Trophoblast cell (in vitro differentiated cells and primary cell): ENCODE data around the gene TFAM.

Source experiments
- DNase-seq, 2 donors: peaks; one replicate each; pipeline ENCODE4 v3.0.0-alpha.2; 2016
- H2AFZ ChIP-seq: 2 replicates; pipeline ENCODE4 v1.6.1; 2013; ENCODE audit warnings: low read length, moderate library complexity, mild to moderate bottlenecking; ENCODE audit not compliant: insufficient read depth, poor library complexity
- H2AK5ac ChIP-seq: 2 replicates; pipeline ENCODE4 v1.6.1; 2013; ENCODE audit warnings: mild to moderate bottlenecking, low read length
- H2BK120ac ChIP-seq: 2 replicates; pipeline ENCODE4 v1.6.1; 2013; ENCODE audit warnings: low read length, mild to moderate bottlenecking, moderate library complexity; ENCODE audit not compliant: insufficient read depth, poor library complexity
- H2BK12ac ChIP-seq: 2 replicates; pipeline ENCODE4 v1.6.1; 2013; ENCODE audit warnings: mild to moderate bottlenecking, low read length, moderate library complexity
- H2BK5ac ChIP-seq: 2 replicates; pipeline ENCODE4 v1.6.1; 2013; ENCODE audit warnings: low read length, low read depth, moderate library complexity, mild to moderate bottlenecking; ENCODE audit not compliant: poor library complexity
- H3K14ac ChIP-seq: 2 replicates; pipeline ENCODE4 v1.6.1; 2013; ENCODE audit warnings: mild to moderate bottlenecking, low read length
- H3K18ac ChIP-seq: 2 replicates; pipeline ENCODE4 v1.6.1; 2013; ENCODE audit warnings: mild to moderate bottlenecking, low read length
- H3K23ac ChIP-seq: 2 replicates; pipeline ENCODE4 v1.6.1; 2013; ENCODE audit warnings: low read length
- H3K27ac ChIP-seq: 2 replicates; pipeline ENCODE4 v1.5.1; 2013; ENCODE audit warnings: low read depth, mild to moderate bottlenecking, inconsistent platforms, low read length, moderate library complexity
- H3K27me3 ChIP-seq: 2 replicates; pipeline ENCODE4 v1.6.1; 2013; ENCODE audit warnings: inconsistent platforms, mild to moderate bottlenecking, low read length, moderate library complexity; ENCODE audit not compliant: insufficient read depth
- H3K36me3 ChIP-seq, 2 experiments: 1 replicate in 1 of 2; 2 replicates in 1 of 2; pipeline ENCODE4 v1.6.1; 2013; ENCODE audit warnings: low read length in 2 of 2, mild to moderate bottlenecking in 2 of 2, moderate library complexity in 1 of 2; ENCODE audit not compliant: insufficient read depth in 2 of 2, control insufficient read depth in 1 of 2
- H3K4ac ChIP-seq: 2 replicates; pipeline ENCODE4 v1.6.1; 2013; ENCODE audit warnings: low read depth, mild to moderate bottlenecking, low read length, moderate library complexity
- H3K4me1 ChIP-seq, 2 experiments: 1 replicate in 1 of 2; 2 replicates in 1 of 2; pipeline ENCODE4 v1.6.1; 2013; ENCODE audit warnings: low read length in 2 of 2, mild to moderate bottlenecking in 2 of 2, moderate library complexity in 1 of 2; ENCODE audit not compliant: insufficient read depth in 2 of 2, control insufficient read depth in 1 of 2
- H3K4me2 ChIP-seq: 2 replicates; pipeline ENCODE4 v1.6.1; 2013; ENCODE audit warnings: inconsistent platforms, mild to moderate bottlenecking, low read length, moderate library complexity
- H3K4me3 ChIP-seq: 2 replicates; pipeline ENCODE4 v1.5.1; 2013; ENCODE audit warnings: mild to moderate bottlenecking, low read depth, low read length, inconsistent platforms
- H3K79me1 ChIP-seq: one replicate; pipeline ENCODE4 v1.6.1; 2013; ENCODE audit warnings: low read length
- H3K79me2 ChIP-seq: 2 replicates; pipeline ENCODE4 v1.6.1; 2013; ENCODE audit warnings: low read length, mild to moderate bottlenecking; ENCODE audit not compliant: control insufficient read depth, insufficient read depth, poor library complexity
- H3K9ac ChIP-seq: 2 replicates; pipeline ENCODE4 v1.6.1; 2013; ENCODE audit warnings: mild to moderate bottlenecking, low read length
- H3K9me3 ChIP-seq: 2 replicates; pipeline ENCODE4 v1.6.1; 2013; ENCODE audit warnings: low read depth, mild to moderate bottlenecking, control low read depth, inconsistent platforms, low read length; ENCODE audit not compliant: insufficient read depth
- H4K12ac ChIP-seq: 2 replicates; pipeline ENCODE4 v1.6.1; 2013; ENCODE audit warnings: low read depth, mild to moderate bottlenecking, low read length, moderate library complexity
- H4K8ac ChIP-seq: 2 replicates; pipeline ENCODE4 v1.6.1; 2013; ENCODE audit warnings: low read depth, mild to moderate bottlenecking, low read length, moderate library complexity
- H4K91ac ChIP-seq: one replicate; pipeline ENCODE4 v1.6.1; 2013; ENCODE audit warnings: low read depth, mild to moderate bottlenecking, low read length, moderate library complexity
- WGBS: extraction: QIAGEN DNeasy Blood & Tissue Kit; methylation state at CpG from one replicate; pipeline ENCODE4 v1.1.7; 2013; ENCODE audit warnings: missing lambda C conversion rate; ENCODE audit not compliant: insufficient read length, insufficient coverage; ENCODE audit errors: extremely low coverage; 5-methylcytosine and 5-hydroxymethylcytosine counted together

The TFAM gene

DNA sequence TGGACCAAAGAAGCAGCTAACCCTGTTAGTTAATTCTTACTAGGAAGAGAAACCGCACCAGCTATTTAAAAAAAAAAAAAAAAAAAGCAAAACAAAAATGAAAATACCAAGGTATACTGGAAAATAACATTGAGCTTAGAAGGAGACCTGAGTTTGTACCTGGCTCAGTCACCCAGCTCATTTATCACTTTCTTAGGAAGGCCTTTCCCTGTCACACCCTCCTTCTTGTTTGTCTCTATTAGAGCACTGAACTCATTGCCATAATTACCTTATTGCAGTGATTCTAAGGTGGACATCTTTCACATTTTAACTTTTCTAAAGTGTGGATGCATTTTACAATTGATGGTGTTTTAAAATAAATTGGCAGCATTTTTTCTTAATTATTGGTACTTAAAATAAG, 26.3 kb upstream of the TFAM start:
- Histone ChIP-seq H3K18ac (no peak overlapping the region), H3K4ac (no peak overlapping the region), H4K91ac (no peak overlapping the region), H2AK5ac (no peak overlapping the region), H3K79me2 (no peaks in the 10 kb centered on the region), H4K12ac (no peak overlapping the region), H3K4me1 (peaks cover 2 to 3% of the 10 kb centered on the region in 2 experiments), H3K9ac (no peak overlapping the region), H2BK5ac (no peak overlapping the region), H3K4me2 (no peak overlapping the region), H3K36me3 (no peaks in the 10 kb centered on the region), H3K23ac (no peak overlapping the region), H3K27me3 (no peaks in the 10 kb centered on the region), H3K4me3 (no peak overlapping the region), H4K8ac (no peak overlapping the region), H2BK12ac (no peak overlapping the region), H2AFZ (no peak overlapping the region), H2BK120ac (no peak overlapping the region), H3K27ac (no peak overlapping the region), H3K14ac (no peak overlapping the region), H3K79me1 (no peaks in the 10 kb centered on the region), H3K9me3 (no peaks in the 10 kb centered on the region)
- no peak for DNase-seq
- no CpG with 5 or more reads among the region's 1 CpG for WGBS

DNA sequence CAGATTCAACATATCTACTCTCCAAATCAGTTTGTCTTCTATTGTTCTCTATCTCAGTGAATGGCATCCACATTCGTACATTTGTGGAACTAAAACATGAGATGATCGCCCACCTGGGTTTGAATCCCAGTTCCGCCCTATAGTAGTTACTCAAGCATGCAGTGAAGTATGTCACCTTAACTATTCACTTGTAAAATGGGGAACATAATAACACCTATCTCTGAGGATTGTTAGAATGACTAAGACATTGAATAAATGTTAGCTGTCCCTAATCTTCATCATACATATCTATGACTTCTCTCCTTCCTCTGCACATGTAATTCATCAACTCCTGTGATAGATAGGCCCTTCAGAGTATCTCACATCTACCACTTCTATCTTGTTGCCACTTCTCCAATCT, 25.7 kb upstream of the TFAM start:
- Histone ChIP-seq H2AK5ac (no peak overlapping the region), H3K4me1 (peaks cover 2 to 3% of the 10 kb centered on the region in 2 experiments), H3K27ac (no peak overlapping the region), H3K4me3 (no peak overlapping the region), H2AFZ (no peak overlapping the region), H4K8ac (no peak overlapping the region), H3K18ac (no peak overlapping the region), H3K9me3 (no peaks in the 10 kb centered on the region), H3K36me3 (no peaks in the 10 kb centered on the region), H3K9ac (no peak overlapping the region), H3K14ac (no peak overlapping the region), H3K27me3 (no peaks in the 10 kb centered on the region), H4K12ac (no peak overlapping the region), H3K4ac (no peak overlapping the region), H2BK12ac (no peak overlapping the region), H4K91ac (no peak overlapping the region), H2BK5ac (no peak overlapping the region), H3K4me2 (no peak overlapping the region), H2BK120ac (no peak overlapping the region), H3K79me2 (no peaks in the 10 kb centered on the region), H3K23ac (no peak overlapping the region), H3K79me1 (no peaks in the 10 kb centered on the region)
- DNase-seq: no peak
- no CpG with 5 or more reads among the region's 3 CpGs for WGBS

DNA sequence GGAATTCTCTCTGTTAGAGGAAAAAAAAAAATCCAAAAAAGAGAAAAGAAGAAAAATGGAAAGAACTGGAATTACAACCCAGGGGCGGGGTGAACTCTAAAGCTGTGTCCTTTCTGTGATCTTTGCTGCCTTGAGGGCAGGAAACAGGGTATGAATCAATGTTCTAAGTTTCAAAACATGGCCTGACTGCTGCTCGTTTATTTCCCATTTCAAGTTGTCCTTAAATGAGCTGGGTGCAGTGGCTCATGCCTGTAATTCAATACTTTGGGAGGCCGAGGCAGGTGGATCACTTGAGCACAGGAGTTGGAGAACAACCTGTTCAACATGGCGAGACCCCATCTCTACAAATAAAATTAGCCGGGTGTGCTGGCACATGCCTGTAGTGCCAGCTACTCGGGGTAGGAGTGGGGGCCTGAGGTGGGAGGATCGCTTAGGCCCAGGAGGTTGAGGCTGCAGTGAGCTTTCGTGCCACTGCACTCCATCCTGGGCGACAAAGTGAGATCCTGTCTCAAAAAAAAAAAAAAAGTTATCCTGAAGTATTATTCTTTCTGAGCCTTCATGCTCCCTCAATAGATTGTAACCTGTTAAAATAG, 24.7 kb upstream of the TFAM start:
- WGBS: no CpG with 5 or more reads among the region's 9 CpGs
- no peak overlapping the region for H3K23ac ChIP-seq

DNA sequence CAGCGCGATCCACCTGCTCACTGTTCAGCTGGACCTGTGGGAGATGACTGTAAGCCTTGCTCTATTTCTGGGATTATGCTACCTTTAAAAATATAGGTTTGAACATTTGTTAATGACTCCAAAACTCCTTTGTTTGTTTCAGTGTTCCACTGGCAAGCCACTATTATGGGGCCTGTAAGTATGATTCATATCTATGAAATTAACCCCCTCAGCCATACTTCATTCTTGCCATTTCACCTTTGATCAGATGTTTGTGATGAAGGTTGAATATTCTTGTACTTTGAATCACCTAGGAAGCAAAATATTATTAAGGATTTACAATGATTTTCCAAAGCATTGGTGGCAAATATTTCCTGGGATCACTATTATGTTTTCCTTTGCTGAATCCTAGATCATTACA, 23.9 kb upstream of the TFAM start:
- Histone ChIP-seq H4K91ac (no peak overlapping the region), H2BK5ac (no peak overlapping the region), H3K27me3 (no peaks in the 10 kb centered on the region), H2AFZ (no peak overlapping the region), H2BK12ac (no peak overlapping the region), H3K14ac (no peak overlapping the region), H4K8ac (no peak overlapping the region), H3K27ac (no peak overlapping the region), H2AK5ac (no peak overlapping the region), H3K79me1 (no peaks in the 10 kb centered on the region), H3K4me1 (peaks cover 2 to 3% of the 10 kb centered on the region in 2 experiments), H3K9ac (no peak overlapping the region), H3K18ac (no peak overlapping the region), H4K12ac (no peak overlapping the region), H3K4me2 (no peak overlapping the region), H2BK120ac (no peak overlapping the region), H3K9me3 (no peaks in the 10 kb centered on the region), H3K23ac (no peak overlapping the region), H3K4ac (no peak overlapping the region), H3K4me3 (no peak overlapping the region), H3K36me3 (peaks cover 0 to 2% of the 10 kb centered on the region in 2 experiments), H3K79me2 (no peaks in the 10 kb centered on the region)
- no CpG with 5 or more reads among the region's 2 CpGs for WGBS
- DNase-seq: no peak

More for the DNA sequence above, 24.7 kb upstream of the TFAM start:
- Histone ChIP-seq H3K14ac (no peak overlapping the region), H3K4me3 (no peak overlapping the region), H2BK5ac (no peak overlapping the region), H2AFZ (no peak overlapping the region), H2BK120ac (no peak overlapping the region), H3K4ac (no peak overlapping the region), H2BK12ac (no peak overlapping the region), H3K79me2 (no peaks in the 10 kb centered on the region), H3K4me1 (peaks cover 2 to 3% of the 10 kb centered on the region in 2 experiments), H3K27me3 (no peaks in the 10 kb centered on the region), H3K4me2 (no peak overlapping the region), H3K18ac (no peak overlapping the region), H3K27ac (no peak overlapping the region), H4K8ac (no peak overlapping the region), H4K12ac (no peak overlapping the region), H3K79me1 (no peaks in the 10 kb centered on the region), H3K36me3 (peaks cover 0 to 2% of the 10 kb centered on the region in 2 experiments), H3K9me3 (no peaks in the 10 kb centered on the region), H3K9ac (no peak overlapping the region), H4K91ac (no peak overlapping the region), H2AK5ac (no peak overlapping the region)
- no peak for DNase-seq
